Measurements from ENCODE around the gene SERPINB10. TPM values are rescaled to one million over a fixed set of nuclear protein-coding genes. Genes with fewer than 3 reads are reported as not detected.

Gene SERPINB10
- polyA plus RNA-seq (2013, experiment 1 of 2) = not detected
- not detected for polyA plus RNA-seq (2013, experiment 2 of 2)

GRCh38 chr18:63907664-63908063 lies at the start of gene SERPINB10:
Gene SERPINB10, plus strand, starts transcription at chr18:63907958. Its CDS starts 7,553 bp downstream, at chr18:63915511.
- Histone ChIP-seq H3K27ac (ENCODE audit: low read depth, low read length, severe bottlenecking) (no peak within 1 kb of the TSS), H3K4me1 (ENCODE audit: control insufficient read depth, insufficient read depth, low read length, poor library complexity, severe bottlenecking) (no peaks in the 10 kb centered on the region), H3K9me3 (ENCODE audit: control insufficient read depth, low read length) (no peaks in the 10 kb centered on the region), H3K4me3 (ENCODE audit: extremely low read depth, insufficient read depth, low read length, poor library complexity, severe bottlenecking) (no peak within 1 kb of the TSS), H3K36me3 (ENCODE audit: control insufficient read depth, insufficient read depth, low read length) (no peaks in the 10 kb centered on the region)

GRCh38 chr18:63858456-63858855 lies 49.3 kb upstream of the SERPINB10 start:
- Histone ChIP-seq H3K9me3 (ENCODE audit: control insufficient read depth, low read length) (no peaks in the 10 kb centered on the region), H3K4me1 (ENCODE audit: control insufficient read depth, insufficient read depth, low read length, poor library complexity, severe bottlenecking) (no peaks in the 10 kb centered on the region), H3K36me3 (ENCODE audit: control insufficient read depth, insufficient read depth, low read length) (no peaks in the 10 kb centered on the region), H3K4me3 (ENCODE audit: extremely low read depth, insufficient read depth, low read length, poor library complexity, severe bottlenecking) (no peak overlapping the region), H3K27ac (ENCODE audit: low read depth, low read length, severe bottlenecking) (no peak overlapping the region)
- WGBS, 2 experiments (ENCODE audit: insufficient coverage in 2 of 2) = no CpG with 5 or more reads among the region's 1 CpG

GRCh38 chr18:63859781-63860475 lies 47.8 kb upstream of the SERPINB10 start:
- Histone ChIP-seq H3K36me3 (ENCODE audit: control insufficient read depth, insufficient read depth, low read length) (no peaks in the 10 kb centered on the region), H3K9me3 (ENCODE audit: control insufficient read depth, low read length) (no peaks in the 10 kb centered on the region), H3K4me3 (ENCODE audit: extremely low read depth, insufficient read depth, low read length, poor library complexity, severe bottlenecking) (no peak overlapping the region), H3K27ac (ENCODE audit: low read depth, low read length, severe bottlenecking) (no peak overlapping the region), H3K4me1 (ENCODE audit: control insufficient read depth, insufficient read depth, low read length, poor library complexity, severe bottlenecking) (no peaks in the 10 kb centered on the region)
- WGBS, 2 experiments (ENCODE audit: insufficient coverage in 2 of 2) = 75 to 91% methylated on average over 2 of the region's 2 CpGs

GRCh38 chr18:63860531-63860930 lies 47.2 kb upstream of the SERPINB10 start:
- no peak overlapping the region for H3K27ac ChIP-seq (ENCODE audit: low read depth, low read length, severe bottlenecking)
- no peaks in the 10 kb centered on the region for H3K9me3 ChIP-seq (ENCODE audit: control insufficient read depth, low read length)
- H3K4me1 ChIP-seq (ENCODE audit: control insufficient read depth, insufficient read depth, low read length, poor library complexity, severe bottlenecking) = no peaks in the 10 kb centered on the region
- no peak overlapping the region for H3K4me3 ChIP-seq (ENCODE audit: extremely low read depth, insufficient read depth, low read length, poor library complexity, severe bottlenecking)
- 100% methylated on average over 2 of the region's 2 CpGs; no CpG with 5 or more reads in 1 of the 2 experiments for WGBS, 2 experiments (ENCODE audit: insufficient coverage in 2 of 2)
- H3K36me3 ChIP-seq (ENCODE audit: control insufficient read depth, insufficient read depth, low read length) = no peaks in the 10 kb centered on the region

- Histone ChIP-seq H3K27ac (ENCODE audit: low read depth, low read length, severe bottlenecking) (no peak overlapping the region), H3K9me3 (ENCODE audit: control insufficient read depth, low read length) (no peaks in the 10 kb centered on the region), H3K36me3 (ENCODE audit: control insufficient read depth, insufficient read depth, low read length) (no peaks in the 10 kb centered on the region), H3K4me3 (ENCODE audit: extremely low read depth, insufficient read depth, low read length, poor library complexity, severe bottlenecking) (no peak overlapping the region), H3K4me1 (ENCODE audit: control insufficient read depth, insufficient read depth, low read length, poor library complexity, severe bottlenecking) (no peaks in the 10 kb centered on the region)
- WGBS, 2 experiments (ENCODE audit: insufficient coverage in 2 of 2) = 90 to 95% methylated on average over 2 of the region's 3 CpGs
Observed at GRCh38 chr18:63867368-63868125, 40.2 kb upstream of the SERPINB10 start.

- no peaks in the 10 kb centered on the region for H3K36me3 ChIP-seq (ENCODE audit: control insufficient read depth, insufficient read depth, low read length)
- no peak overlapping the region for H3K27ac ChIP-seq (ENCODE audit: low read depth, low read length, severe bottlenecking)
- H3K4me1 ChIP-seq (ENCODE audit: control insufficient read depth, insufficient read depth, low read length, poor library complexity, severe bottlenecking) = no peaks in the 10 kb centered on the region
- no peak overlapping the region for H3K4me3 ChIP-seq (ENCODE audit: extremely low read depth, insufficient read depth, low read length, poor library complexity, severe bottlenecking)
- no peaks in the 10 kb centered on the region for H3K9me3 ChIP-seq (ENCODE audit: control insufficient read depth, low read length)
- 62 to 90% methylated on average over 2 to 4 of the region's 9 CpGs for WGBS, 2 experiments (ENCODE audit: insufficient coverage in 2 of 2)
Observed at GRCh38 chr18:63868546-63868945, 39.2 kb upstream of the SERPINB10 start.

- 90 to 93% methylated on average over 9 of the region's 9 CpGs for WGBS, 2 experiments (ENCODE audit: insufficient coverage in 2 of 2)
- Histone ChIP-seq H3K27ac (ENCODE audit: low read depth, low read length, severe bottlenecking) (no peak overlapping the region), H3K4me3 (ENCODE audit: extremely low read depth, insufficient read depth, low read length, poor library complexity, severe bottlenecking) (no peak overlapping the region), H3K4me1 (ENCODE audit: control insufficient read depth, insufficient read depth, low read length, poor library complexity, severe bottlenecking) (no peaks in the 10 kb centered on the region), H3K9me3 (ENCODE audit: control insufficient read depth, low read length) (no peaks in the 10 kb centered on the region), H3K36me3 (ENCODE audit: control insufficient read depth, insufficient read depth, low read length) (no peaks in the 10 kb centered on the region)
Observed at GRCh38 chr18:63869374-63869773, 38.4 kb upstream of the SERPINB10 start.

GRCh38 chr18:63869851-63870250 lies 37.9 kb upstream of the SERPINB10 start:
- no peak overlapping the region for H3K4me3 ChIP-seq (ENCODE audit: extremely low read depth, insufficient read depth, low read length, poor library complexity, severe bottlenecking)
- H3K9me3 ChIP-seq (ENCODE audit: control insufficient read depth, low read length) = no peaks in the 10 kb centered on the region
- no peaks in the 10 kb centered on the region for H3K4me1 ChIP-seq (ENCODE audit: control insufficient read depth, insufficient read depth, low read length, poor library complexity, severe bottlenecking)
- 92% methylated on average over 2 of the region's 3 CpGs; no CpG with 5 or more reads in 1 of the 2 experiments for WGBS, 2 experiments (ENCODE audit: insufficient coverage in 2 of 2)
- H3K27ac ChIP-seq (ENCODE audit: low read depth, low read length, severe bottlenecking) = no peak overlapping the region
- H3K36me3 ChIP-seq (ENCODE audit: control insufficient read depth, insufficient read depth, low read length) = no peaks in the 10 kb centered on the region

- no peaks in the 10 kb centered on the region for H3K4me1 ChIP-seq (ENCODE audit: control insufficient read depth, insufficient read depth, low read length, poor library complexity, severe bottlenecking)
- H3K27ac ChIP-seq (ENCODE audit: low read depth, low read length, severe bottlenecking) = no peak overlapping the region
- 100% methylated on average over 1 of the region's 1 CpG; no CpG with 5 or more reads in 1 of the 2 experiments for WGBS, 2 experiments (ENCODE audit: insufficient coverage in 2 of 2)
- no peak overlapping the region for H3K4me3 ChIP-seq (ENCODE audit: extremely low read depth, insufficient read depth, low read length, poor library complexity, severe bottlenecking)
- no peaks in the 10 kb centered on the region for H3K9me3 ChIP-seq (ENCODE audit: control insufficient read depth, low read length)
- H3K36me3 ChIP-seq (ENCODE audit: control insufficient read depth, insufficient read depth, low read length) = no peaks in the 10 kb centered on the region
Observed at GRCh38 chr18:63871836-63872235, 35.9 kb upstream of the SERPINB10 start.

- Histone ChIP-seq H3K4me1 (ENCODE audit: control insufficient read depth, insufficient read depth, low read length, poor library complexity, severe bottlenecking) (no peaks in the 10 kb centered on the region), H3K9me3 (ENCODE audit: control insufficient read depth, low read length) (no peaks in the 10 kb centered on the region), H3K27ac (ENCODE audit: low read depth, low read length, severe bottlenecking) (no peak overlapping the region), H3K4me3 (ENCODE audit: extremely low read depth, insufficient read depth, low read length, poor library complexity, severe bottlenecking) (no peak overlapping the region), H3K36me3 (ENCODE audit: control insufficient read depth, insufficient read depth, low read length) (no peaks in the 10 kb centered on the region)
Observed at GRCh38 chr18:63872586-63872985, 35.2 kb upstream of the SERPINB10 start.

- no peaks in the 10 kb centered on the region for H3K36me3 ChIP-seq (ENCODE audit: control insufficient read depth, insufficient read depth, low read length)
- no peak overlapping the region for H3K4me3 ChIP-seq (ENCODE audit: extremely low read depth, insufficient read depth, low read length, poor library complexity, severe bottlenecking)
- H3K9me3 ChIP-seq (ENCODE audit: control insufficient read depth, low read length) = no peaks in the 10 kb centered on the region
- WGBS, 2 experiments (ENCODE audit: insufficient coverage in 2 of 2) = 83 to 88% methylated on average over 2 of the region's 3 CpGs
- peaks cover 17% of the 10 kb centered on the region for H3K4me1 ChIP-seq (ENCODE audit: control insufficient read depth, insufficient read depth, low read length, poor library complexity, severe bottlenecking)
- H3K27ac ChIP-seq (ENCODE audit: low read depth, low read length, severe bottlenecking) = no peak overlapping the region
Observed at GRCh38 chr18:63878343-63878742, 29.4 kb upstream of the SERPINB10 start.
